Measurements from ENCODE around the gene ARPC1A. TPM values are rescaled to one million over a fixed set of nuclear protein-coding genes. Genes with fewer than 3 reads are reported as not detected.
A peak's percentile ranks its signal among the peaks of the same experiment; 100 is the strongest.

Gene ARPC1A
- total RNA-seq, 1 donor from 2014 or later, result 143 TPM

DNA sequence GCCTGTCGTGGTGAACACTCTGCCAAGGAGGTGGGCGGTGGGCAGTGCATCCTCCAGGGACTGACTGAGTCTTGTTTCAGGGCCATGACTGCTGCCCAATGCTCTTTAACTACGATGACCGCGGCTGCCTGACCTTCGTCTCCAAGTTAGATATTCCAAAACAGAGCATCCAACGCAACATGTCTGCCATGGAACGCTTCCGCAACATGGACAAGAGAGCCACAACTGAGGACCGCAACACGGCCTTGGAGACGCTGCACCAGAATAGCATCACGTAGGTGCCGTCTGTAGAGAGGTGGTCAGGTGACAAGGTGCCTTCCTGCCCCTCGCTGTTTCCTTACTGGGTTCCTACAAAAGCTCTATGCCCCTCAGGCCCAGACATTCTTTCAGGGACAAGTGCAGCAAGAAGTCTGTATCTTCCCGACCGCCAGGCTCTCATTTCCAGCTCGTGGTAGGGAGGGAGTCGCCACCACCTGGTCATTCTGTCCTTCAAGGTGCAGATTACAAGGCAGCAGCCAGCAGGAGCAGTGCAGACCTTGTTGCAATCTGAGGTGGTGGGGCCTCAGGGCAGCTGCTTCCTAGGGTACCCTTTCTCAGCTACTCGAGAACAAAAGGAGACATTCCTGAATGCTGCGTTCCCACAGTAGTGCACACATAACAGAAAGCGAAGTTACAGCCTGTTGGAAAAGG is 33.9 kb downstream of the ARPC1A start:
- Histone ChIP-seq H2AFZ (replicated peaks) (no peak overlapping the region), H3K27me3 (no peaks in the 10 kb centered on the region), H3K4me3 (no peak overlapping the region), H3K4me1 (no peaks in the 10 kb centered on the region), H3F3A (ENCODE audit: low read depth) (no peaks in the 10 kb centered on the region), H3K9ac (peak overlapping the region; percentile 42), H3K9me3 (ENCODE audit: low read depth) (no peaks in the 10 kb centered on the region), H3K79me2 (ENCODE audit: low read depth) (no peaks in the 10 kb centered on the region), H3K4me2 (no peak overlapping the region), H3K36me3 (no peaks in the 10 kb centered on the region), H4K20me1 (ENCODE audit: low read depth) (no peaks in the 10 kb centered on the region), H3K27ac (peak overlapping the region; percentile 31)
- TF ChIP-seq, protein P1, sequence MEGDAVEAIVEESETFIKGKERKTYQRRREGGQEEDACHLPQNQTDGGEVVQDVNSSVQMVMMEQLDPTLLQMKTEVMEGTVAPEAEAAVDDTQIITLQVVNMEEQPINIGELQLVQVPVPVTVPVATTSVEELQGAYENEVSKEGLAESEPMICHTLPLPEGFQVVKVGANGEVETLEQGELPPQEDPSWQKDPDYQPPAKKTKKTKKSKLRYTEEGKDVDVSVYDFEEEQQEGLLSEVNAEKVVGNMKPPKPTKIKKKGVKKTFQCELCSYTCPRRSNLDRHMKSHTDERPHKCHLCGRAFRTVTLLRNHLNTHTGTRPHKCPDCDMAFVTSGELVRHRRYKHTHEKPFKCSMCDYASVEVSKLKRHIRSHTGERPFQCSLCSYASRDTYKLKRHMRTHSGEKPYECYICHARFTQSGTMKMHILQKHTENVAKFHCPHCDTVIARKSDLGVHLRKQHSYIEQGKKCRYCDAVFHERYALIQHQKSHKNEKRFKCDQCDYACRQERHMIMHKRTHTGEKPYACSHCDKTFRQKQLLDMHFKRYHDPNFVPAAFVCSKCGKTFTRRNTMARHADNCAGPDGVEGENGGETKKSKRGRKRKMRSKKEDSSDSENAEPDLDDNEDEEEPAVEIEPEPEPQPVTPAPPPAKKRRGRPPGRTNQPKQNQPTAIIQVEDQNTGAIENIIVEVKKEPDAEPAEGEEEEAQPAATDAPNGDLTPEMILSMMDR (IDR thresholded peaks at IDR 0.05), result no peak
- no peak for TF ChIP-seq EZH2phosphoT487 (IDR thresholded peaks at IDR 0.05)
- no peak for TF ChIP-seq EZH2 (IDR thresholded peaks at IDR 0.05)
- peak; percentile 47 for DNase-seq (ENCODE audit: low spot score)
- H3K36me3 Mint-ChIP-seq, result peaks cover 16% of the 10 kb centered on the region
- no peak overlapping the region for H3K4me3 Mint-ChIP-seq
- H3K27ac Mint-ChIP-seq, result no peak overlapping the region
- H3K27me3 Mint-ChIP-seq (ENCODE audit: insufficient read depth, low read depth), result peaks cover 2% of the 10 kb centered on the region
- no peaks in the 10 kb centered on the region for H3K9me3 Mint-ChIP-seq
- no peaks in the 10 kb centered on the region for H3K4me1 Mint-ChIP-seq

DNA sequence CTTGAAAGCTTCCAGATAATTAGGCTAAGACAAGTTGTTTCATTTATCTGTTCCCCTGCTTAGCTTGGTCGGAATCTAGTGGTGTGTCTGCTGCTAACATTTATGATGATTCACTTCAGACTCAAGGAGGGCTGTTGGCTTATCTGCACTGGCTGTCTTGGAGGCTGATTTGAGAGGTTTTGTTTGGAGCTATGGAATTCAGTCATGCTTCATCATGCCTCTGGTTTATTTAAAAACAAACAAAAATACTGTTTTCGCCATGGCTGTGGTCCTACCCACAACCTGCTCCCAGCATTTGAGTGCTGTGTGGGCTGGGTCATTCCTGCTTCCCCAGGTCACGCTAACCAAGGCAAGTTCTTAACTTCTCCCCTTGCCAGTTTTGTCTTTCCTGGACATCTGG is 37.1 kb downstream of the ARPC1A start:
- H3K4me2 ChIP-seq, result no peak overlapping the region

DNA sequence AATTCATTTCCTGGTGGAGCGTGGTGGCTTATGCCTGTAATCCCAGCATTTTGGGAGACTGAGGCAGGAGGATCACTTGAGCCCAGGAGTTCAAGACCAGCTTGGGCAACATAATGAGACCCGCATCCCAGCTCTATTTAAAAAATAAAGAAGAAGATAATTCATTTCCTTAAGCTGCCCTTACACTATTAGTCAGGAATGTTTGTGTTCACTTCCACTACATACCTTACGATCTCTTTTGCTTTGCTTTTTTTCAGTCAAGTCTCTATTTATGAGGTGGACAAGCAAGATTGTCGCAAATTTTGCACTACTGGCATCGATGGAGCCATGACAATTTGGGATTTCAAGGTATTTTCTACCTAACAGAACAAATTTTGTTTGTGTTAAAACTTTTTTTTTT is 37.6 kb downstream of the ARPC1A start:
- no peak overlapping the region for H3K27ac Mint-ChIP-seq
- H3K27me3 ChIP-seq, result no peaks in the 10 kb centered on the region
- H3K36me3 ChIP-seq, result no peaks in the 10 kb centered on the region

More for the DNA sequence above, 37.1 kb downstream of the ARPC1A start:
- H3K4me1 ChIP-seq, result peaks cover 5% of the 10 kb centered on the region
- Mint-ChIP-seq H3K4me3 (no peak overlapping the region), H3K36me3 (peaks cover 25% of the 10 kb centered on the region), H3K27ac (no peak overlapping the region), H3K27me3 (ENCODE audit: insufficient read depth, low read depth) (peaks cover 2% of the 10 kb centered on the region), H3K9me3 (no peaks in the 10 kb centered on the region), H3K4me1 (peaks cover 5% of the 10 kb centered on the region)
- H3F3A ChIP-seq (ENCODE audit: low read depth), result peaks cover 10% of the 10 kb centered on the region
- H3K79me2 ChIP-seq (ENCODE audit: low read depth), result no peaks in the 10 kb centered on the region
- no peak for DNase-seq (ENCODE audit: low spot score)
- no peak overlapping the region for H2AFZ ChIP-seq (replicated peaks)
- no peaks in the 10 kb centered on the region for H3K27me3 ChIP-seq
- TF ChIP-seq EZH2 (IDR thresholded peaks at IDR 0.05) (no peak), EZH2phosphoT487 (IDR thresholded peaks at IDR 0.05) (no peak)
- TF ChIP-seq, protein P1 (IDR thresholded peaks at IDR 0.05), result no peak
- H4K20me1 ChIP-seq (ENCODE audit: low read depth), result no peaks in the 10 kb centered on the region
- H3K9ac ChIP-seq, result no peak overlapping the region
- no peak overlapping the region for H3K27ac ChIP-seq
- no peaks in the 10 kb centered on the region for H3K36me3 ChIP-seq
- H3K4me3 ChIP-seq, result no peak overlapping the region
- H3K9me3 ChIP-seq (ENCODE audit: low read depth), result no peaks in the 10 kb centered on the region

More for the DNA sequence above, 37.6 kb downstream of the ARPC1A start:
- no peak overlapping the region for H3K9ac ChIP-seq
- H3K4me3 ChIP-seq, result no peak overlapping the region
- peaks cover 2% of the 10 kb centered on the region for H3K27me3 Mint-ChIP-seq (ENCODE audit: insufficient read depth, low read depth)
- H2AFZ ChIP-seq (replicated peaks), result no peak overlapping the region
- H3K36me3 Mint-ChIP-seq, result peaks cover 20% of the 10 kb centered on the region
- no peak overlapping the region for H3K4me3 Mint-ChIP-seq
- H4K20me1 ChIP-seq (ENCODE audit: low read depth), result no peaks in the 10 kb centered on the region
- no peak overlapping the region for H3K4me2 ChIP-seq
- no peak for DNase-seq (ENCODE audit: low spot score)
- H3K27ac ChIP-seq, result no peak overlapping the region
- no peaks in the 10 kb centered on the region for H3K9me3 Mint-ChIP-seq
- H3K4me1 ChIP-seq, result peaks cover 5% of the 10 kb centered on the region
- TF ChIP-seq, protein P1 (IDR thresholded peaks at IDR 0.05), result no peak
- TF ChIP-seq EZH2phosphoT487 (IDR thresholded peaks at IDR 0.05) (no peak), EZH2 (IDR thresholded peaks at IDR 0.05) (no peak)
- no peaks in the 10 kb centered on the region for H3K9me3 ChIP-seq (ENCODE audit: low read depth)
- no peaks in the 10 kb centered on the region for H3K79me2 ChIP-seq (ENCODE audit: low read depth)
- H3K4me1 Mint-ChIP-seq, result peaks cover 5% of the 10 kb centered on the region
- peaks cover 10% of the 10 kb centered on the region for H3F3A ChIP-seq (ENCODE audit: low read depth)
